Smooth muscle cell (in vitro differentiated cells): ENCODE measurements around the gene EPHX1. TPM values are rescaled to one million over a fixed set of nuclear protein-coding genes. Genes with fewer than 3 reads are reported as not detected.
A peak's percentile ranks its signal among the peaks of the same experiment; 100 is the strongest.

ENCODE experiments used
- DNase-seq: peaks from one replicate; lab custom pipeline; 2025; ENCODE audit not compliant: unreplicated experiment; lab: John Stamatoyannopoulos, UW
- H2AFZ ChIP-seq: fragments of 200-600 bp; sonication (generic); 2 replicates; pipeline ENCODE4 v1.6.0; 2016; ENCODE audit warnings: antibody characterized with exemption, low read depth, mild to moderate bottlenecking
- H3F3A ChIP-seq: fragments of 200-600 bp; sonication (generic); 2 replicates; pipeline ENCODE4 v1.6.0; 2017; ENCODE audit warnings: antibody characterized with exemption, low read depth
- H3K27ac ChIP-seq: fragments of 200-600 bp; sonication (generic); 2 replicates; pipeline ENCODE4 v1.5.1; 2016; ENCODE audit warnings: low read depth, mild to moderate bottlenecking
- H3K27me3 ChIP-seq: fragments of 200-600 bp; sonication (generic); 2 replicates; pipeline ENCODE4 v1.6.1; 2016; ENCODE audit warnings: low read depth, mild to moderate bottlenecking
- H3K36me3 ChIP-seq: fragments of 200-600 bp; sonication (generic); 2 replicates; pipeline ENCODE4 v1.5.1; 2016; ENCODE audit warnings: low read depth
- H3K4me1 ChIP-seq: fragments of 200-600 bp; sonication (generic); 2 replicates; pipeline ENCODE4 v1.5.1; 2016; ENCODE audit warnings: low read depth
- H3K4me2 ChIP-seq: fragments of 200-600 bp; sonication (generic); 2 replicates; pipeline ENCODE4 v1.6.0; 2016; ENCODE audit warnings: mild to moderate bottlenecking
- H3K4me3 ChIP-seq: fragments of 200-600 bp; sonication (generic); 2 replicates; pipeline ENCODE4 v1.5.1; 2016; ENCODE audit warnings: mild to moderate bottlenecking
- H3K79me2 ChIP-seq: fragments of 200-600 bp; sonication (generic); 2 replicates; pipeline ENCODE4 v1.6.0; 2016; ENCODE audit warnings: low read depth, mild to moderate bottlenecking
- H3K9ac ChIP-seq: fragments of 200-600 bp; sonication (generic); 2 replicates; pipeline ENCODE4 v1.6.0; 2016; ENCODE audit warnings: low read depth
- H3K9me3 ChIP-seq: fragments of 200-600 bp; sonication (generic); replicated peaks from 2 replicates; pipeline ENCODE4 v1.5.1; 2016; ENCODE audit warnings: low read depth
- H4K20me1 ChIP-seq: fragments of 200-600 bp; sonication (generic); 2 replicates; pipeline ENCODE4 v1.6.0; 2016; ENCODE audit warnings: low read depth
- WGBS: methylation state at CpG from one replicate; pipeline ENCODE4 v1.1.7; 2016; ENCODE audit warnings: low lambda C conversion rate; 5-methylcytosine and 5-hydroxymethylcytosine counted together
- polyA plus RNA-seq: library from polyadenylated mRNA; unstranded; fragments of >200 nt; fragmentation: Nextera tagmentation; extraction: Ambion mirVana; gene quantifications from 2 replicates; pipeline ENCODE4 v1.2.1, GENCODE V29; 2016
- total RNA-seq: library from RNA; depleted of rRNA; stranded (reverse); fragments of >200 nt; gene quantifications from 2 replicates; pipeline ENCODE4 v1.2.3, GENCODE V29; 2014
- TF ChIP-seq, protein P1 (sequence below): fragments of 200-600 bp; sonication (generic); IDR thresholded peaks from 2 replicates; pipeline ENCODE4 v1.5.1; 2017; ENCODE audit warnings: borderline replicate concordance, mild to moderate bottlenecking, antibody characterized with exemption; ENCODE audit not compliant: insufficient read depth, poor library complexity, severe bottlenecking

Gene EPHX1
- total and polyA plus RNA-seq, 2 experiments from 2014 or later = 16.1 to 22.2 TPM

DNA sequence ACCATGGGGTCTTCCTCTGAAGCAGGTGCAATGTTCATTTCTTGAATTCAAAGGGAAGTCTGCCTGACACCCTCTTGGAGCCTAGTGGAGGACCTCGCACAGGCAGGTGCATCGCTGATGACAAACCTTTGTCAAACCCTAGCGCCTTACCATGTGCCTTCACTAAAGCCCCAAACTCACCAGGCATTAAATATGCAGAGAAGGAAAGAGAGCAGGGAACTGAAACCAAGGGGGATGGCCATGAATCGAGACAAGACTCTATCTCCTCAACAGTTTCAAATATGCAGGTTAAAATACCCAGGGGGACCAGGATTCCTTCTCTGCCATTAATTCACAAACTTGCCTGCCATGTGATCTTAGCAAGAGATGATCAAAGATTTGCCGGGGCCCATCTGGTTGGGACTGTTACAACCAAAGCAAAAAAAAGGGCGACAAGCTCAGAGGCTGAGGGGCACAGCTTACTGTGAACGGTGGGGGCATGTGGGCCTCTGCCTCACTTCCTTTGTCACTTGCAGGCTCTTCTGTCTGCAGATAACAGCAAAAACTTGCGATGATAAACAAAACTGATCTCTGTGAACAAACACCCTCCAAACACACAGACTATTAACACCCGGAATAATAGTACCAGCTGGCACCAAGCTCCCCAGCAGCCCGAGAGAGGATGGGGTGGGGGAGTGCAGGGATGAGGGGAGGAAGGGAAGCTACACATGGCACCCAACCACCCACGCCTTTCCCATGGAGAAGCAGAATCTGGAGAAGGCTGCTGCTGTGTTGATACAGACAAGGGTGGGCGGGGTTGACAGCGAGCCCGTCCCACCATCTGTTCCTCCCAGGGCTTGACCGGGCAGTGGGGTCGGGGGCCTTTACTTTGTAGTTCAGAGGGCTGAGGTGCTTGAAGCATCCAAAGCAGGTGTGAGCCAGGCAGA lies 38.4 kb downstream of the EPHX1 start:
- WGBS = 59% methylated on average over 16 of the region's 16 CpGs
- Histone ChIP-seq H3F3A (no peaks in the 10 kb centered on the region), H2AFZ (no peak overlapping the region), H3K4me1 (no peaks in the 10 kb centered on the region), H3K27me3 (no peaks in the 10 kb centered on the region), H3K9me3 (no peaks in the 10 kb centered on the region), H3K4me3 (no peak overlapping the region), H3K27ac (no peak overlapping the region), H3K4me2 (peak overlapping the region; percentile 48), H4K20me1 (no peaks in the 10 kb centered on the region), H3K9ac (no peak overlapping the region), H3K36me3 (no peaks in the 10 kb centered on the region), H3K79me2 (no peaks in the 10 kb centered on the region)
- TF ChIP-seq, protein P1, sequence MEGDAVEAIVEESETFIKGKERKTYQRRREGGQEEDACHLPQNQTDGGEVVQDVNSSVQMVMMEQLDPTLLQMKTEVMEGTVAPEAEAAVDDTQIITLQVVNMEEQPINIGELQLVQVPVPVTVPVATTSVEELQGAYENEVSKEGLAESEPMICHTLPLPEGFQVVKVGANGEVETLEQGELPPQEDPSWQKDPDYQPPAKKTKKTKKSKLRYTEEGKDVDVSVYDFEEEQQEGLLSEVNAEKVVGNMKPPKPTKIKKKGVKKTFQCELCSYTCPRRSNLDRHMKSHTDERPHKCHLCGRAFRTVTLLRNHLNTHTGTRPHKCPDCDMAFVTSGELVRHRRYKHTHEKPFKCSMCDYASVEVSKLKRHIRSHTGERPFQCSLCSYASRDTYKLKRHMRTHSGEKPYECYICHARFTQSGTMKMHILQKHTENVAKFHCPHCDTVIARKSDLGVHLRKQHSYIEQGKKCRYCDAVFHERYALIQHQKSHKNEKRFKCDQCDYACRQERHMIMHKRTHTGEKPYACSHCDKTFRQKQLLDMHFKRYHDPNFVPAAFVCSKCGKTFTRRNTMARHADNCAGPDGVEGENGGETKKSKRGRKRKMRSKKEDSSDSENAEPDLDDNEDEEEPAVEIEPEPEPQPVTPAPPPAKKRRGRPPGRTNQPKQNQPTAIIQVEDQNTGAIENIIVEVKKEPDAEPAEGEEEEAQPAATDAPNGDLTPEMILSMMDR = no peak
- DNase-seq = no peak

DNA sequence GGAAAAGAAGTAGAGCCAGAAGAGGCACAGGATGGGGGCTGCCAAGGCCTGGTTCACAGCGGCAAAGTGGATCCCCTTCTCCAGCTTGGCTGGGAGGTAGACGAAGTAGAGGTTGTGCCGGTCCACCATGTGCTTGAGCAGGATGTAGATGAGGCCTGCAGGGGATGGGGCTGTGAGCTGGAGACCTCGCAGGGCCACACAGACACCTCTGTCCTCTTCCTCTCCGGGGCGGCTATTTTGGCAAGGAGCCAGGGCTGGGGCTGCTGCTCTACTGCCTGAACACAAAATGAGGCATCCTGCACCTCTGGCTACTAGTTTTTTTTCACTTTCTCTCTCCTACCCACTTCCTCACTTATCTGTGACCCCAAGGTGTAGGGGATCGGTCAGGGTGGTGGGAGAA lies 40.0 kb downstream of the EPHX1 start:
- Histone ChIP-seq H3K4me3 (no peak overlapping the region), H3K4me1 (no peaks in the 10 kb centered on the region), H3K9me3 (no peaks in the 10 kb centered on the region), H3K79me2 (no peaks in the 10 kb centered on the region), H3K27ac (no peak overlapping the region), H3K27me3 (no peaks in the 10 kb centered on the region), H3K36me3 (no peaks in the 10 kb centered on the region), H3F3A (no peaks in the 10 kb centered on the region), H3K9ac (no peak overlapping the region), H3K4me2 (no peak overlapping the region), H4K20me1 (no peaks in the 10 kb centered on the region), H2AFZ (no peak overlapping the region)
- WGBS = 77% methylated on average over 7 of the region's 7 CpGs
- TF ChIP-seq, protein P1 = no peak
- DNase-seq = no peak

DNA sequence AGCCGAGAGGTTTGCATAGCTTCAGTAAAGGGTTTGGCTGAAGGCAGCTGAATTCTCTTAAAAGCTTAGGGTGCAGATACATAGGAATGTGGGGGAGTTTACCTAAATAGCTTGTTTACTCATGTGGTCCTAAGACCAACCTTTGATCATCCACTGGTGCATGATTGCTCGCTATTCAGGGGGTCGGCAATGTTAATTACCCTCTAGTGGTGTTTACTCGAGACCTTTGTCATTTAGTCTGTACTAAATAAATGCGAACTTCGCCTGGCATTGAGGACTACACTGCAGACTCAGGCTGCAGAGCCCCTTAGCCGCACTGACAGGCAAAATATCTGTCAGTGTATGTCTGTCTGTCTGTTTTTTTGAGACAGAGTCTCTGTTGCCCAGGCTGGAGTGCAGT lies 40.4 kb downstream of the EPHX1 start:
- H3K79me2 ChIP-seq = no peaks in the 10 kb centered on the region
- H3K4me3 ChIP-seq = no peak overlapping the region
- no peak for DNase-seq
- no peak overlapping the region for H3K4me2 ChIP-seq
- no peak overlapping the region for H3K9ac ChIP-seq
- no peaks in the 10 kb centered on the region for H3F3A ChIP-seq
- H4K20me1 ChIP-seq = no peaks in the 10 kb centered on the region
- H3K4me1 ChIP-seq = no peaks in the 10 kb centered on the region
- H3K9me3 ChIP-seq = no peaks in the 10 kb centered on the region
- no peaks in the 10 kb centered on the region for H3K27me3 ChIP-seq
- TF ChIP-seq, protein P1 = no peak
- no peaks in the 10 kb centered on the region for H3K36me3 ChIP-seq
- no peak overlapping the region for H3K27ac ChIP-seq
- no peak overlapping the region for H2AFZ ChIP-seq
- 96% methylated on average over 7 of the region's 7 CpGs for WGBS
